Hepatocyte (in vitro differentiated cells): ENCODE measurements around the gene HCRTR1. TPM values are rescaled to one million over a fixed set of nuclear protein-coding genes. Genes with fewer than 3 reads are reported as not detected.

ENCODE experiments used
- DNase-seq: peaks from one replicate; pipeline ENCODE4 v3.0.0-alpha.2; 2016; ENCODE audit warnings: low spot score
- H2AFZ ChIP-seq: fragments of 200-600 bp; sonication (generic); 2 replicates; pipeline ENCODE4 v1.6.0; 2016; ENCODE audit warnings: antibody characterized with exemption, mild to moderate bottlenecking
- H3K27ac ChIP-seq: fragments of 200-600 bp; sonication (generic); 2 replicates; pipeline ENCODE4 v1.5.1; 2016; ENCODE audit warnings: mild to moderate bottlenecking
- H3K27me3 ChIP-seq: fragments of 200-600 bp; sonication (generic); 2 replicates; pipeline ENCODE4 v1.6.1; 2016
- H3K36me3 ChIP-seq: fragments of 200-600 bp; sonication (generic); replicated peaks from 2 replicates; pipeline ENCODE4 v1.5.1; 2016; ENCODE audit warnings: low read depth; ENCODE audit not compliant: insufficient read depth
- H3K4me1 ChIP-seq: fragments of 200-600 bp; sonication (generic); 2 replicates; pipeline ENCODE4 v1.5.1; 2016; ENCODE audit warnings: mild to moderate bottlenecking, moderate library complexity; ENCODE audit not compliant: insufficient read depth
- H3K4me2 ChIP-seq: fragments of 200-600 bp; sonication (generic); 2 replicates; pipeline ENCODE4 v1.6.0; 2016
- H3K4me3 ChIP-seq: fragments of 200-600 bp; sonication (generic); 2 replicates; pipeline ENCODE4 v1.5.1; 2016; ENCODE audit warnings: mild to moderate bottlenecking
- H3K79me2 ChIP-seq: fragments of 200-600 bp; sonication (generic); 2 replicates; pipeline ENCODE4 v1.6.0; 2017; ENCODE audit warnings: mild to moderate bottlenecking
- H3K9me2 ChIP-seq: fragments of 200-600 bp; sonication (generic); replicated peaks from 2 replicates; pipeline ENCODE4 v1.6.0; 2017; ENCODE audit warnings: mild to moderate bottlenecking; ENCODE audit not compliant: insufficient read depth
- H3K9me3 ChIP-seq: fragments of 200-600 bp; sonication (generic); 2 replicates; pipeline ENCODE4 v1.5.1; 2016; ENCODE audit warnings: low read depth, mild to moderate bottlenecking
- H4K20me1 ChIP-seq: fragments of 200-600 bp; sonication (generic); 2 replicates; pipeline ENCODE4 v1.6.0; 2016; ENCODE audit warnings: mild to moderate bottlenecking; ENCODE audit not compliant: insufficient read depth, poor library complexity, severe bottlenecking
- EZH2 ChIP-seq: fragments of 200-600 bp; sonication (generic); IDR thresholded peaks from 2 replicates; pipeline ENCODE4 v1.6.1; 2016; ENCODE audit warnings: antibody characterized with exemption, mild to moderate bottlenecking, borderline replicate concordance
- EZH2phosphoT487 ChIP-seq: fragments of 200-600 bp; sonication (generic); IDR thresholded peaks from one replicate; pipeline ENCODE4 v1.6.1; 2018; ENCODE audit warnings: antibody characterized with exemption, mild to moderate bottlenecking, low read depth, moderate library complexity; ENCODE audit not compliant: unreplicated experiment, severe bottlenecking
- WGBS: methylation state at CpG from one replicate; pipeline ENCODE4 v1.1.6; 2016; ENCODE audit warnings: low lambda C conversion rate; ENCODE audit errors: missing lambda C conversion rate; 5-methylcytosine and 5-hydroxymethylcytosine counted together
- polyA plus RNA-seq: library from polyadenylated mRNA; unstranded; fragments of >200 nt; fragmentation: Nextera tagmentation; extraction: Ambion mirVana; gene quantifications from 2 replicates; pipeline ENCODE4 v1.2.1, GENCODE V29; 2016
- total RNA-seq: library from RNA; depleted of rRNA; stranded (reverse); fragments of >200 nt; gene quantifications from 2 replicates; pipeline ENCODE4 v1.2.3, GENCODE V29; 2014
- TF ChIP-seq, protein P1 (sequence below): fragments of 200-600 bp; sonication (generic); IDR thresholded peaks from 2 replicates; pipeline ENCODE4 v1.5.1; 2016; ENCODE audit warnings: antibody characterized with exemption, mild to moderate bottlenecking; ENCODE audit not compliant: poor library complexity

HCRTR1 gene
- total and polyA plus RNA-seq, 2 experiments from 2014 or later, result not detected

- 84% methylated on average over 5 of the region's 5 CpGs for WGBS
- H4K20me1 ChIP-seq, result no peaks in the 10 kb centered on the region
- no peaks in the 10 kb centered on the region for H3K9me2 ChIP-seq
- H3K4me3 ChIP-seq, result no peak overlapping the region
- no peak overlapping the region for H3K27ac ChIP-seq
- H3K9me3 ChIP-seq, result no peaks in the 10 kb centered on the region
- no peaks in the 10 kb centered on the region for H3K27me3 ChIP-seq
- no peak overlapping the region for H2AFZ ChIP-seq
- DNase-seq, result no peak
- TF ChIP-seq EZH2, result no peak
- no peak for TF ChIP-seq EZH2phosphoT487
- TF ChIP-seq, protein P1, sequence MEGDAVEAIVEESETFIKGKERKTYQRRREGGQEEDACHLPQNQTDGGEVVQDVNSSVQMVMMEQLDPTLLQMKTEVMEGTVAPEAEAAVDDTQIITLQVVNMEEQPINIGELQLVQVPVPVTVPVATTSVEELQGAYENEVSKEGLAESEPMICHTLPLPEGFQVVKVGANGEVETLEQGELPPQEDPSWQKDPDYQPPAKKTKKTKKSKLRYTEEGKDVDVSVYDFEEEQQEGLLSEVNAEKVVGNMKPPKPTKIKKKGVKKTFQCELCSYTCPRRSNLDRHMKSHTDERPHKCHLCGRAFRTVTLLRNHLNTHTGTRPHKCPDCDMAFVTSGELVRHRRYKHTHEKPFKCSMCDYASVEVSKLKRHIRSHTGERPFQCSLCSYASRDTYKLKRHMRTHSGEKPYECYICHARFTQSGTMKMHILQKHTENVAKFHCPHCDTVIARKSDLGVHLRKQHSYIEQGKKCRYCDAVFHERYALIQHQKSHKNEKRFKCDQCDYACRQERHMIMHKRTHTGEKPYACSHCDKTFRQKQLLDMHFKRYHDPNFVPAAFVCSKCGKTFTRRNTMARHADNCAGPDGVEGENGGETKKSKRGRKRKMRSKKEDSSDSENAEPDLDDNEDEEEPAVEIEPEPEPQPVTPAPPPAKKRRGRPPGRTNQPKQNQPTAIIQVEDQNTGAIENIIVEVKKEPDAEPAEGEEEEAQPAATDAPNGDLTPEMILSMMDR, result no peak
- H3K4me2 ChIP-seq, result no peak overlapping the region
- no peaks in the 10 kb centered on the region for H3K36me3 ChIP-seq
- H3K79me2 ChIP-seq, result no peaks in the 10 kb centered on the region
- H3K4me1 ChIP-seq, result peaks cover 12% of the 10 kb centered on the region
These were observed 24.3 kb upstream of the HCRTR1 start for GRCh38 chr1:31593136-31593665.

DNA sequence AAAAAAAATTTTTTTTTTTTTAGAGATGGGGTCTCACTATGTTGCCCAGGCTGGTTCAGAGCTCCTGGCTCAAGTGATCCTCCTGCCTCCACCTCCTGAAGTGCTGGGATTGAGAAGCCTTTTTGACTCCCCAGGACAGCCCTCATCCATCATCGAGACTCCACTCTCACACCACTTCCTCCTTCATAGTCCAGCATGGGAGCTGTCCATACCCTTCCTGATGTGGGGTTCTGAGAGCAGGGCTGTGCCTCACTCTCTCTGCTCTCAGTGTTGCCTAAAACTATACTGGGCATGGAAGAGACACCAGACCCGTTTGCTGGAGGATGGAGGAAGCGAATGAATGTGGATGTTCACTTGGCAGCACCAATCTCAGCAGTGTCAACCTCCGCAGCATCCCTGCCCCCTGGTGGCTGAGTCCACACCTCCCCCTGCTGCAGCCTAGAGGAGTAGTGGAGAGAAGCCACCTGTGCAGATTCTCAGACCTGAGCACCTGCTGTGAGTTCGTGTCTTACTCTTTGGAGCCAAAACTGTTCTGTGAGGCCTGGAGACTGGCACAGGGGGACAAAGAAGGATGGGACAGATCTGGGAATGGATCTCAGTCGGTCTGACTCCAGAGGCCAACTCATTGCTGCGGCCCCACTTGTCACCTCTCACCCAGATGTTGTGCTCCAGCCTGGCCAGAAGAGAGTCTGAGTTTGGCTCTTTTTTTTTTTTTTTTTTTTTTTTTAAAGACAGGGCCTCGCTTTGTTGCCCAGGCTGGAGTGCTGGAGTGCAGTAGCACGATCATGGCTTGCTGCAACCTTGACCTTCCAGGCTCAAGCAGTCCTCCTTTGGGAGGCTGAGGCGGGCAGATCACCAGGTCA is 23.5 kb upstream of the HCRTR1 start:
- H4K20me1 ChIP-seq, result no peaks in the 10 kb centered on the region
- TF ChIP-seq EZH2phosphoT487, result no peak
- TF ChIP-seq, protein P1, result peak; percentile 75
- peak; percentile 87 for DNase-seq
- H3K4me1 ChIP-seq, result peaks cover 4% of the 10 kb centered on the region
- no peaks in the 10 kb centered on the region for H3K9me3 ChIP-seq
- no peaks in the 10 kb centered on the region for H3K36me3 ChIP-seq
- H3K79me2 ChIP-seq, result no peaks in the 10 kb centered on the region
- no peak overlapping the region for H2AFZ ChIP-seq
- H3K9me2 ChIP-seq, result no peaks in the 10 kb centered on the region
- H3K4me2 ChIP-seq, result no peak overlapping the region
- H3K27me3 ChIP-seq, result no peaks in the 10 kb centered on the region
- no peak overlapping the region for H3K4me3 ChIP-seq
- WGBS, result 59% methylated on average over 9 of the region's 10 CpGs
- H3K27ac ChIP-seq, result no peak overlapping the region

DNA sequence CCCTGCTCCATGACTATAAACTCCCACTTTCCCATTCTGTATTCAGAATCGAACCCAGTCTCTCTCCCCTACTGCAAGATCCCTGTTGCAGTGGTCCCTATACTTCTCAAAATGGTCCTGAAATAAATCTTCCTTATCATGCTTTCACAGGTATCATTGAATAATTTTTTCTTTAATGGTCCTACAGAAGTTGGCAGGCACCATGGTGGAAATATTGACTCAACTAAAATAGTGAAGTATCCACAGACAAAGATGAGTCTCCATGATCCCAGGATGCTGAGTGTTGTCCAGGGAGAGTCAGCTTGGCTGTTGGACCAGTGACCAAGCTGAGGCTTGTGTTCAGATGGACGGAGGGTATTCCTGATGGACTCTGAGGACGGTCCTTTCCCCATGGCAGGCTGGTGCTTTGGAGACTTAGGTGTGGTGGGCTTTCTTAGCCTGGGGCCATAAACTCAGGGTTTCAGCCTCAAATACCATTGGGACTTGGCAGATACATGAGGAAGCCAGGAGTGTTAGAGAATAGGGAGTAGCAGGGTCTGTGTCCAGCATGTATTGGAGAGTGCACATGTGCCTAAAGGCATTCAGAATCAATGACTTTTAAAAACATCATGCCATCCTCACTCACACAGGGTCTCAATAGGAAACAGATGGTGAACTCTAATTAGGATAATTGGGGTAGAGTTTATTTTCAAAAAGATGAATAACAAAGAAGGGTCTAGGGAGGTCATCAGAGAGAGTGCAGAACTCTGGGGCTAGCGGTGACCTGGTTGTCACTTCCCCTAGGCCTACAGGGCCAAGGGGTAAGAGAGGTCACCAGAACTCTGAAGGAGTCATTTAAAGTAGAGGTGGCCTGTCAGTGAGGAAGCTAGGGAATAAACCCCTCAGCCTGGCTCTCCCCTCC is 21.4 kb upstream of the HCRTR1 start:
- Histone ChIP-seq H3K9me3 (no peaks in the 10 kb centered on the region), H2AFZ (no peak overlapping the region), H3K79me2 (no peaks in the 10 kb centered on the region), H3K27me3 (no peaks in the 10 kb centered on the region), H3K4me2 (no peak overlapping the region), H4K20me1 (no peaks in the 10 kb centered on the region), H3K9me2 (no peaks in the 10 kb centered on the region), H3K4me1 (no peaks in the 10 kb centered on the region), H3K27ac (no peak overlapping the region), H3K36me3 (no peaks in the 10 kb centered on the region), H3K4me3 (no peak overlapping the region)
- no peak for DNase-seq
- TF ChIP-seq, protein P1, result no peak
- 86% methylated on average over 4 of the region's 4 CpGs for whole genome bisulfite sequencing
